WTC11 (cell line): ENCODE results near the gene ZSCAN20. TPM values are rescaled to one million over a fixed set of nuclear protein-coding genes. Genes with fewer than 3 reads are reported as not detected.

Source experiments
- ATAC-seq: fragments of 200-7000 bp; cut with Tn5 transposase; 2 replicates; pipeline ENCODE4 v1.10.0; 2021; ENCODE audit warnings: mild to moderate bottlenecking, moderate library complexity
- CTCF ChIA-PET: fragments of 300-600 bp; sonication (Branson Sonifier 250); formaldehyde crosslinking; loops from one replicate; lab custom pipeline; 2021; ENCODE audit warnings: antibody characterized with exemption; lab: Charles Lee
- POLR2A ChIA-PET: fragments of 350-600 bp; sonication (Branson Sonifier 250); formaldehyde crosslinking; loops from one replicate; lab custom pipeline; 2021; ENCODE audit warnings: antibody characterized with exemption; lab: Charles Lee
- DNase-seq: peaks from one replicate; pipeline ENCODE4 v3.0.0; 2021; ENCODE audit warnings: low spot score
- H3K27ac Mint-ChIP-seq: 2 replicates; pipeline ENCODE4 v1.8.0; 2021; ENCODE audit warnings: mixed read lengths
- H3K27me3 Mint-ChIP-seq: 2 replicates; pipeline ENCODE4 v1.8.0; 2021; ENCODE audit warnings: low read depth, mild to moderate bottlenecking, moderate library complexity, mixed read lengths
- H3K36me3 Mint-ChIP-seq: 2 replicates; pipeline ENCODE4 v1.8.0; 2021; ENCODE audit warnings: mixed read lengths
- H3K4me1 Mint-ChIP-seq: 2 replicates; pipeline ENCODE4 v1.8.0; 2022; ENCODE audit warnings: mixed read lengths
- H3K4me3 Mint-ChIP-seq: 2 replicates; pipeline ENCODE4 v1.8.0; 2021; ENCODE audit warnings: mild to moderate bottlenecking, moderate library complexity, mixed read lengths
- H3K9me3 Mint-ChIP-seq: 2 replicates; pipeline ENCODE4 v1.8.0; 2021; ENCODE audit warnings: mixed read lengths
- AR ChIP-seq: fragments of 250-450 bp; sonication (Bioruptor Pico); IDR thresholded peaks from 2 replicates; pipeline ENCODE4 v1.9.0; 2021; ENCODE audit warnings: mild to moderate bottlenecking
- CREM ChIP-seq: sonication (generic); formaldehyde crosslinking; IDR thresholded peaks from 2 replicates; pipeline ENCODE4 v1.8.1; 2022; ENCODE audit warnings: mild to moderate bottlenecking, missing genetic modification reagents, moderate library complexity
- E2F4 ChIP-seq: sonication (generic); formaldehyde crosslinking; IDR thresholded peaks from 2 replicates; pipeline ENCODE4 v1.8.1; 2022; ENCODE audit warnings: low read depth, mild to moderate bottlenecking, moderate library complexity, missing genetic modification reagents, borderline replicate concordance
- EMX1 ChIP-seq: fragments of 250-450 bp; sonication (Bioruptor Pico); IDR thresholded peaks from 2 replicates; pipeline ENCODE4 v1.8.0; 2021; ENCODE audit warnings: mild to moderate bottlenecking
- FOXJ3 ChIP-seq: sonication (generic); formaldehyde crosslinking; IDR thresholded peaks from 2 replicates; pipeline ENCODE4 v1.9.0; 2021; ENCODE audit warnings: missing genetic modification reagents, mild to moderate bottlenecking, borderline replicate concordance
- GRHL2 ChIP-seq: fragments of 250-450 bp; sonication (Bioruptor Pico); IDR thresholded peaks from 2 replicates; pipeline ENCODE4 v1.8.0; 2022; ENCODE audit warnings: mild to moderate bottlenecking, moderate library complexity; ENCODE audit not compliant: insufficient replicate concordance, severe bottlenecking
- HMGA2 ChIP-seq: fragments of 250-450 bp; sonication (Bioruptor Pico); IDR thresholded peaks from 2 replicates; pipeline ENCODE4 v1.4.0; 2021; ENCODE audit warnings: mild to moderate bottlenecking, moderate library complexity
- HMGXB4 ChIP-seq: sonication (generic); formaldehyde crosslinking; IDR thresholded peaks from 2 replicates; pipeline ENCODE4 v1.8.1; 2023; ENCODE audit warnings: mild to moderate bottlenecking, moderate library complexity, missing genetic modification reagents
- IRF1 ChIP-seq: sonication (generic); formaldehyde crosslinking; IDR thresholded peaks from 2 replicates; pipeline ENCODE4 v1.8.0; 2023; ENCODE audit warnings: missing genetic modification reagents
- IRF2 ChIP-seq: sonication (generic); formaldehyde crosslinking; IDR thresholded peaks from 2 replicates; pipeline ENCODE4 v1.8.0; 2022; ENCODE audit warnings: low read depth, missing genetic modification reagents, borderline replicate concordance
- JAZF1 ChIP-seq: fragments of 250-450 bp; sonication (Bioruptor Pico); IDR thresholded peaks from 2 replicates; pipeline ENCODE4 v1.9.0; 2021; ENCODE audit warnings: moderate library complexity, mild to moderate bottlenecking, inconsistent platforms
- KAT7 ChIP-seq: sonication (generic); formaldehyde crosslinking; IDR thresholded peaks from 2 replicates; pipeline ENCODE4 v1.8.1; 2023; ENCODE audit warnings: missing genetic modification reagents, mild to moderate bottlenecking, borderline replicate concordance
- NFATC4 ChIP-seq: fragments of 250-450 bp; sonication (Bioruptor Pico); IDR thresholded peaks from 2 replicates; pipeline ENCODE4 v1.9.0; 2021; ENCODE audit warnings: mild to moderate bottlenecking
- NR2C2 ChIP-seq: sonication (generic); formaldehyde crosslinking; IDR thresholded peaks from 2 replicates; pipeline ENCODE4 v1.8.0; 2022; ENCODE audit warnings: mild to moderate bottlenecking, missing genetic modification reagents
- PRDM15 ChIP-seq: sonication (generic); formaldehyde crosslinking; IDR thresholded peaks from 2 replicates; pipeline ENCODE4 v1.8.0; 2022; ENCODE audit warnings: missing genetic modification reagents
- PREB ChIP-seq: sonication (generic); formaldehyde crosslinking; IDR thresholded peaks from 2 replicates; pipeline ENCODE4 v1.8.1; 2022; ENCODE audit warnings: mild to moderate bottlenecking, missing genetic modification reagents, moderate library complexity, borderline replicate concordance
- PRRX2 ChIP-seq: fragments of 250-450 bp; sonication (Bioruptor Pico); IDR thresholded peaks from 2 replicates; pipeline ENCODE4 v1.8.0; 2021; ENCODE audit warnings: mild to moderate bottlenecking
- SP1 ChIP-seq: sonication (generic); formaldehyde crosslinking; conservative IDR thresholded peaks from 2 replicates; pipeline ENCODE4 v1.8.1; 2022; ENCODE audit warnings: missing genetic modification reagents
- TEAD4 ChIP-seq: sonication (generic); formaldehyde crosslinking; IDR thresholded peaks from 2 replicates; pipeline ENCODE4 v1.8.0; 2022; ENCODE audit warnings: mild to moderate bottlenecking, missing genetic modification reagents
- TP53 ChIP-seq: sonication (generic); formaldehyde crosslinking; IDR thresholded peaks from 2 replicates; pipeline ENCODE4 v1.8.1; 2023; ENCODE audit warnings: mild to moderate bottlenecking, missing genetic modification reagents
- USF2 ChIP-seq: sonication (generic); formaldehyde crosslinking; IDR thresholded peaks from 2 replicates; pipeline ENCODE4 v1.8.1; 2023; ENCODE audit warnings: mild to moderate bottlenecking, missing genetic modification reagents, moderate library complexity
- ZMAT4 ChIP-seq: fragments of 250-450 bp; sonication (Bioruptor Pico); IDR thresholded peaks from 2 replicates; pipeline ENCODE4 v1.9.0; 2021; ENCODE audit warnings: mild to moderate bottlenecking
- ZNF317 ChIP-seq: sonication (generic); formaldehyde crosslinking; IDR thresholded peaks from 2 replicates; pipeline ENCODE4 v1.8.1; 2023; ENCODE audit warnings: low read depth, mild to moderate bottlenecking, moderate library complexity, missing genetic modification reagents, borderline replicate concordance
- ZNF423 ChIP-seq: fragments of 250-450 bp; sonication (Bioruptor Pico); IDR thresholded peaks from 2 replicates; pipeline ENCODE4 v2.1.2; 2022; ENCODE audit warnings: mild to moderate bottlenecking, moderate library complexity
- total RNA-seq: library from RNA; stranded (reverse); gene quantifications from 3 replicates; pipeline ENCODE4 v1.2.3, GENCODE V29; 2021

ZSCAN20 gene
- total RNA-seq, 1 experiment from 2014 or later: 3.7 TPM

GRCh38 chr1:33456502-33456886, 16.0 kb upstream of the ZSCAN20 start:
- ATAC-seq (no peak), DNase-seq (no peak)
- TF ChIP-seq IRF2: no peak
- TF ChIP-seq KAT7 (CRISPR knock-in tag): no peak
- TF ChIP-seq AR: no peak
- TF ChIP-seq NR2C2 (CRISPR knock-in tag): no peak
- TF ChIP-seq TEAD4 (CRISPR knock-in tag): no peak
- TF ChIP-seq JAZF1: no peak
- ChIA-PET POLR2A (no interaction called here), CTCF (interaction anchor here (0.6 to 3.4 kb wide), 30 partner anchors 11 to 449 kb away, joined by 3 to 42 read pairs (median 4); partner anchors contain the start of gene ZSCAN20)
- Mint-ChIP-seq H3K4me3 (no peak overlapping the region), H3K27ac (no peak overlapping the region), H3K36me3 (no peaks in the 10 kb centered on the region), H3K27me3 (peaks cover 17% of the 10 kb centered on the region; the same call in 1 of the 2 replicates), H3K4me1 (peaks cover 12% of the 10 kb centered on the region), H3K9me3 (peaks cover 3% of the 10 kb centered on the region; the same call in 1 of the 2 replicates)

GRCh38 chr1:33459691-33460090, 12.8 kb upstream of the ZSCAN20 start:
- H3K27me3 Mint-ChIP-seq: peaks cover 14% of the 10 kb centered on the region; the same call in 1 of the 2 replicates
- CTCF ChIA-PET: interaction anchor here (1.6 to 1.9 kb wide), 3 partner anchors 11 to 366 kb away, joined by 4 to 7 read pairs (median 5); no protein-coding TSS in a partner anchor
- H3K36me3 Mint-ChIP-seq: no peaks in the 10 kb centered on the region
- H3K4me3 Mint-ChIP-seq: no peak overlapping the region
- H3K27ac Mint-ChIP-seq: no peak overlapping the region
- POLR2A ChIA-PET: no interaction called here
- H3K9me3 Mint-ChIP-seq: no peaks in the 10 kb centered on the region
- H3K4me1 Mint-ChIP-seq: peaks cover 6% of the 10 kb centered on the region
- ATAC-seq (no peak), DNase-seq (no peak)
- TF ChIP-seq FOXJ3 (no peak), TP53 (CRISPR knock-in tag) (no peak), ZNF317 (CRISPR knock-in tag) (no peak), HMGA2 (CRISPR knock-in tag) (no peak), USF2 (CRISPR knock-in tag) (no peak), PREB (CRISPR knock-in tag) (no peak), CREM (CRISPR knock-in tag) (no peak), IRF1 (CRISPR knock-in tag) (no peak), HMGXB4 (CRISPR knock-in tag) (no peak), ZMAT4 (CRISPR knock-in tag) (no peak), ZNF423 (no peak), PRDM15 (CRISPR knock-in tag) (no peak), PRRX2 (CRISPR knock-in tag) (no peak), SP1 (CRISPR knock-in tag) (no peak), E2F4 (no peak), GRHL2 (CRISPR knock-in tag) (no peak), NFATC4 (no peak), EMX1 (CRISPR knock-in tag) (no peak)
